ENCODE results near the gene CENPX. TPM values are rescaled to one million over a fixed set of nuclear protein-coding genes. Genes with fewer than 3 reads are reported as not detected.
A peak's percentile ranks its signal among the peaks of the same experiment; 100 is the strongest.

Gene CENPX
- total RNA-seq, 4 donors from 2014 or later: 52.1 to 144 (median 106) TPM

GRCh38 chr17:82037889-82038195 is 15.2 kb upstream of the CENPX start:
- intact Hi-C loops (cut with DNase I): no loop called here
- 7 to 9% methylated on average over 7 to 8 of the region's 10 CpGs for whole genome bisulfite sequencing, 2 donors
- Histone ChIP-seq H3K36me3 (peaks cover 0 to 20% (median 0%) of the 10 kb centered on the region in 3 donors), H3K9me3 (no peaks in the 10 kb centered on the region), H3K4me1 (peaks cover 16 to 45% (median 19%) of the 10 kb centered on the region in 3 donors), H3K4me3 (peak overlapping the region; percentile 53 to 82 (median 64)), H3K27ac (peak overlapping the region; percentile 93 to 98 (median 96)), H3K27me3 (no peaks in the 10 kb centered on the region)
- no peak for TF ChIP-seq POLR2A (IDR thresholded peaks at IDR 0.05)
- no peak for TF ChIP-seq CTCF (IDR thresholded peaks at IDR 0.05)
- DNase-seq: no peak

- no peaks in the 10 kb centered on the region for H3K9me3 ChIP-seq
- 0% methylated on average over 1 to 11 of the region's 92 CpGs for WGBS, 2 donors
- peak; percentile 51 to 89 (median 77) for TF ChIP-seq CTCF (IDR thresholded peaks at IDR 0.05)
- TF ChIP-seq POLR2A (IDR thresholded peaks at IDR 0.05): peak in 3 of 4 donors; percentile 58 to 95 (median 90)
- peaks cover 16 to 50% (median 19%) of the 10 kb centered on the region in 3 donors for H3K4me1 ChIP-seq
- peak within 1 kb of the TSS; percentile 93 to 98 (median 96) for H3K27ac ChIP-seq
- H3K4me3 ChIP-seq: peak within 1 kb of the TSS; percentile 53 to 82 (median 64)
- intact Hi-C loops (cut with DNase I): no loop called here
- peaks cover 0 to 20% (median 0%) of the 10 kb centered on the region in 3 donors for H3K36me3 ChIP-seq
- peak; percentile 87 for DNase-seq
- H3K27me3 ChIP-seq: peaks cover 0 to 1% (median 0%) of the 10 kb centered on the region in 4 donors
These were observed 14.6 kb upstream of the CENPX start, which contains the start of gene DCXR for GRCh38 chr17:82037092-82037888. Gene DCXR, minus strand, starts transcription at chr17:82037697. Its CDS starts 15 bp downstream, at chr17:82037682.

GRCh38 chr17:82036634-82037091 is 14.0 kb upstream of the CENPX start:
- Histone ChIP-seq H3K36me3 (peaks cover 0 to 20% (median 0%) of the 10 kb centered on the region in 3 donors), H3K9me3 (no peaks in the 10 kb centered on the region), H3K27me3 (peaks cover 0 to 7% (median 0%) of the 10 kb centered on the region in 4 donors), H3K4me1 (peaks cover 22 to 56% (median 23%) of the 10 kb centered on the region in 3 donors), H3K27ac (peak overlapping the region; percentile 93 to 98 (median 96)), H3K4me3 (peak overlapping the region; percentile 53 to 82 (median 64))
- intact Hi-C loops (cut with DNase I): no loop called here
- 27 to 51% methylated on average over 11 to 19 of the region's 23 CpGs for WGBS, 2 donors
- DNase-seq: no peak
- no peak for TF ChIP-seq POLR2A (IDR thresholded peaks at IDR 0.05)

GRCh38 chr17:82035956-82036633 is 13.4 kb upstream of the CENPX start:
- TF ChIP-seq CTCF (IDR thresholded peaks at IDR 0.05) (no peak), POLR2A (IDR thresholded peaks at IDR 0.05) (no peak)
- 76 to 90% methylated on average over 6 to 8 of the region's 20 CpGs for WGBS, 2 donors
- no peak for DNase-seq
- Histone ChIP-seq H3K27me3 (peaks cover 0 to 7% (median 0%) of the 10 kb centered on the region in 4 donors), H3K4me3 (peak overlapping the region; percentile 53 to 82 (median 64)), H3K4me1 (peaks cover 22 to 58% (median 24%) of the 10 kb centered on the region in 3 donors), H3K36me3 (peaks cover 0 to 20% (median 0%) of the 10 kb centered on the region in 3 donors), H3K27ac (peak overlapping the region in 3 of 4 donors; percentile 94 to 98 (median 98)), H3K9me3 (no peaks in the 10 kb centered on the region)
- intact Hi-C loops (cut with DNase I): no loop called here

- H3K9me3 ChIP-seq: no peaks in the 10 kb centered on the region
- H3K4me1 ChIP-seq: peaks cover 22 to 64% (median 29%) of the 10 kb centered on the region in 3 donors
- H3K4me3 ChIP-seq: no peak overlapping the region
- DNase-seq: no peak
- WGBS, 2 donors: 79 to 89% methylated on average over 4 to 8 of the region's 8 CpGs
- H3K27ac ChIP-seq: no peak overlapping the region
- intact Hi-C loops (cut with DNase I): no loop called here
- H3K36me3 ChIP-seq: peaks cover 0 to 20% (median 0%) of the 10 kb centered on the region in 3 donors
- H3K27me3 ChIP-seq: peaks cover 0 to 7% (median 0%) of the 10 kb centered on the region in 4 donors
- TF ChIP-seq POLR2A (IDR thresholded peaks at IDR 0.05) (no peak), CTCF (IDR thresholded peaks at IDR 0.05) (no peak)
These were observed 12.8 kb upstream of the CENPX start for GRCh38 chr17:82035488-82035887.

Data from esophagus squamous epithelium (tissue), 5 donors.